HG03432 (cell line): Measurements from ENCODE around the gene PPFIBP2.

ENCODE experiments used
- ATAC-seq: cut with Tn5 transposase; IDR thresholded peaks from one replicate; pipeline ENCODE4 v1.9.1; 2021; ENCODE audit warnings: mild to moderate bottlenecking, moderate library complexity; ENCODE audit not compliant: unreplicated experiment

The PPFIBP2 gene

GRCh38 chr11:7548659-7549274, 35.0 kb downstream of the PPFIBP2 start:
- ATAC-seq: peak; percentile 91

GRCh38 chr11:7549681-7550080, 35.9 kb downstream of the PPFIBP2 start:
- no peak for ATAC-seq

GRCh38 chr11:7551571-7551970, 37.8 kb downstream of the PPFIBP2 start:
- ATAC-seq: no peak

GRCh38 chr11:7552666-7553065, 38.9 kb downstream of the PPFIBP2 start:
- no peak for ATAC-seq

GRCh38 chr11:7555052-7555699, 41.4 kb downstream of the PPFIBP2 start:
- no peak for ATAC-seq

- no peak for ATAC-seq
These were observed 44.2 kb downstream of the PPFIBP2 start for GRCh38 chr11:7558046-7558445.

- ATAC-seq: peak; percentile 77
These were observed 45.8 kb downstream of the PPFIBP2 start for GRCh38 chr11:7559398-7560283.

- no peak for ATAC-seq
These were observed 47.8 kb downstream of the PPFIBP2 start for GRCh38 chr11:7561562-7561961.

- ATAC-seq: no peak
These were observed 49.5 kb downstream of the PPFIBP2 start for GRCh38 chr11:7563281-7563680.

GRCh38 chr11:7564803-7565202, 51.0 kb downstream of the PPFIBP2 start:
- no peak for ATAC-seq

- ATAC-seq: no peak
These were observed 53.5 kb downstream of the PPFIBP2 start for GRCh38 chr11:7567311-7567710.

- ATAC-seq: no peak
These were observed 55.2 kb downstream of the PPFIBP2 start for GRCh38 chr11:7569044-7569443.

GRCh38 chr11:7570241-7570640, 56.4 kb downstream of the PPFIBP2 start:
- no peak for ATAC-seq

GRCh38 chr11:7570938-7571521, 57.2 kb downstream of the PPFIBP2 start:
- no peak for ATAC-seq

GRCh38 chr11:7571640-7572000, 57.8 kb downstream of the PPFIBP2 start:
- ATAC-seq: no peak

- no peak for ATAC-seq
These were observed 58.4 kb downstream of the PPFIBP2 start for GRCh38 chr11:7572001-7572712.

- ATAC-seq: no peak
These were observed 59.4 kb downstream of the PPFIBP2 start for GRCh38 chr11:7573193-7573557.

GRCh38 chr11:7573558-7574296, 59.9 kb downstream of the PPFIBP2 start:
- ATAC-seq: no peak

GRCh38 chr11:7574491-7575130, 60.8 kb downstream of the PPFIBP2 start:
- no peak for ATAC-seq
